Effector memory CD8-positive, alpha-beta T cell (primary cell): ENCODE measurements around the gene CDH24.
A peak's percentile ranks its signal among the peaks of the same experiment; 100 is the strongest.

ENCODE experiments used
- ATAC-seq: fragments of 150-1000 bp; cut with Tn5 transposase; replicated peaks from 2 replicates; pipeline ENCODE4 v1.10.0; 2021; ENCODE audit warnings: mild to moderate bottlenecking, moderate library complexity
- DNase-seq, 3 experiments: peaks; one replicate each; pipeline ENCODE4 v3.0.0; 2021
- H3K27ac Mint-ChIP-seq, 2 donors: one replicate each; pipeline ENCODE4 v1.8.0; 2022; ENCODE audit warnings: mild to moderate bottlenecking in 2 of 2, mixed read lengths in 2 of 2, moderate library complexity in 2 of 2
- H3K27me3 Mint-ChIP-seq, 2 donors: one replicate each; pipeline ENCODE4 v1.8.0; 2022; ENCODE audit warnings: mixed read lengths in 2 of 2
- H3K36me3 Mint-ChIP-seq: one replicate; pipeline ENCODE4 v1.8.0; 2022; ENCODE audit warnings: mild to moderate bottlenecking, moderate library complexity, mixed read lengths; ENCODE audit not compliant: insufficient read depth
- H3K4me1 Mint-ChIP-seq, 2 donors: one replicate each; pipeline ENCODE4 v1.8.0; 2022; ENCODE audit warnings: low read depth in 2 of 2, mixed read lengths in 2 of 2
- H3K4me3 Mint-ChIP-seq, 2 donors: one replicate each; pipeline ENCODE4 v1.8.0; 2022; ENCODE audit warnings: mild to moderate bottlenecking in 2 of 2, mixed read lengths in 2 of 2, moderate library complexity in 2 of 2
- H3K9me3 Mint-ChIP-seq, 2 donors: one replicate each; pipeline ENCODE4 v1.8.0; 2022; ENCODE audit warnings: mixed read lengths in 2 of 2

Gene CDH24

DNA sequence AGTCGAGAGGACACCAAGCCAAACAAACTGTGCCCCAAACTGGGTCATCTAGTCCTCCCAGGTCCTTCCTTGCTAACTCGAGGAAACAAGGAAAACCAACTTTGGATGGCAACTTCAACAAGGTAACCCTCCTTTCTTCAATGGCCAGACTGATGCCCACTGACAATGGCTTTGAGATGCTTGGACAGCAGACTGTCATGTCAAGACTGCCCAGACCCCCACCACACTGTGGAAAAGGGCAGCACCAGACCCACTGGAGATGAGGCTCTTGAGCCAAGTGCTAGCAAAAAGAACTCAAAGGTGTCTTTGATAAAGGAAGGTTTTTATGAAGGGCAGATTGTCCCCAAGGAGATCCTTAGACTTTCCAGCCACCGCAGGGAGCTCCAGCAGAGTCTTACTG, 9.0 kb upstream of the CDH24 start:
- no peak overlapping the region for H3K27ac Mint-ChIP-seq
- no peak for ATAC-seq
- H3K4me1 Mint-ChIP-seq = peaks cover 18 to 21% of the 10 kb centered on the region in 2 donors
- H3K4me3 Mint-ChIP-seq = no peak overlapping the region
- peaks cover 70% of the 10 kb centered on the region for H3K36me3 Mint-ChIP-seq
- H3K27me3 Mint-ChIP-seq = no peaks in the 10 kb centered on the region
- DNase-seq = no peak
- no peaks in the 10 kb centered on the region for H3K9me3 Mint-ChIP-seq

DNA sequence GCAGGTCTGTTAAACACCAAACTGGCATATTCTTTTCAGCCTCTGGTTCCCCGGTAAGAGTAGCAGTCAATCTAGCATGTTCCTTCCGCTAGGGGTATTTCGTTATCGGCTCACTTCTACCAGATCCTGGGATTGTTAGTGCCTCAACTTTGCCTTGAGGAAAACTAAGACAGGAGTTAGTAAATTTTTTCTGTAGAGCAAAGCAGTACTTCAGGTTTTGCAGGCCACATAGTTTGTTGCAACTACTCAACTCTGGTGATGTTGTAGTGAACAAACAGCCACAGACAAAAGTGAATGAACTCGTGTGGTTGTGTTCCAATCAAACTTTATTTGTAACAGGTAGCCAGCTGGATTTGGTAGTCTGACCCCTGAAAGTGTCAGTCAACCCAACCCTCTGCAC, 6.3 kb upstream of the CDH24 start:
- Mint-ChIP-seq H3K27me3 (no peaks in the 10 kb centered on the region), H3K4me1 (peaks cover 3 to 5% of the 10 kb centered on the region in 2 donors), H3K27ac (peak overlapping the region in 1 of 2 donors; percentile 54), H3K9me3 (no peaks in the 10 kb centered on the region), H3K36me3 (peaks cover 92% of the 10 kb centered on the region), H3K4me3 (no peak overlapping the region)
- ATAC-seq (no peak), DNase-seq (no peak)

GRCh38 chr14:23062002-23062401, 4.7 kb upstream of the CDH24 start:
- Mint-ChIP-seq H3K36me3 (peaks cover 93% of the 10 kb centered on the region), H3K27ac (no peak overlapping the region), H3K4me3 (no peak overlapping the region), H3K27me3 (no peaks in the 10 kb centered on the region), H3K9me3 (no peaks in the 10 kb centered on the region), H3K4me1 (peaks cover 8 to 9% of the 10 kb centered on the region in 2 donors)
- ATAC-seq (no peak), DNase-seq (no peak)

DNA sequence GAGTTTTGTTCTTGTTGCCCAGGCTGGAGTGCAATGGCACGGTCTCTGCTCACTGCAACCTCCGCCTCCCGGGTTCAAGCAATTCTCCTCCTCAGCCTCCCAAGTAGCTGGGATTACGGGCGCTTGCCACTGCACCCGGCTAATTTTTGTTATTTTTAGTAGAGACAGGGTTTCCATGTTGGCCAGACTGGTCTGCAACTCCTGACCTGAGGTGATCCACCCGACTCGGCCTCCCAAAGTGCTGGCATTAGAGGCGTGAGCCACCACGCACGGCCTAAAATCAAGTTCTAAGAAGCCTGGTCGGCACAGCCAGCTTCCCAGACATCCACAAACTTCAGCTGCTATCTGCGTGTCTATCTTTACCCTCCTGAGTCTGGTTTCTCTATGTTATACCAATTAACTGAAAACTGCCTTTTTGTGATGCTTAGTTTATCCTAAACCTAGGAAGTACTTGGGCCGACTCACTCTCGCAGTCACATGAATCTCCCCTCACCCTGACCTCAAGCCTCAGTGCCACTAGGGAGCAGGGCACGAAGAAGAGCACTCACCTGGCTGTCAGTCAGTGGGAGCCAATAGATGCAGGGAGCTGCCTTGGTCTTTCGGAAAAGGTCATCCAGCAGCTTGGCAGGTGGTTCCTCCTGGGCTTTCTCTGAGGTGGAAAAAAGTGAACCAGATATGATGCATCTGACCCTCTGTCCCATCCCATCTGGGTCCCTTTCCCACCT, 3.4 kb upstream of the CDH24 start:
- H3K27ac Mint-ChIP-seq = no peak overlapping the region
- peaks cover 81% of the 10 kb centered on the region for H3K36me3 Mint-ChIP-seq
- H3K4me3 Mint-ChIP-seq = no peak overlapping the region
- H3K9me3 Mint-ChIP-seq = no peaks in the 10 kb centered on the region
- ATAC-seq (no peak), DNase-seq (no peak)
- H3K4me1 Mint-ChIP-seq = peaks cover 18% of the 10 kb centered on the region in 2 donors
- no peaks in the 10 kb centered on the region for H3K27me3 Mint-ChIP-seq

GRCh38 chr14:23058654-23059504, 1.6 kb upstream of the CDH24 start:
- Mint-ChIP-seq H3K4me3 (peak overlapping the region; percentile 14 to 40), H3K27ac (peak overlapping the region; percentile 12 to 35), H3K4me1 (peaks cover 17 to 22% of the 10 kb centered on the region in 2 donors), H3K9me3 (no peaks in the 10 kb centered on the region), H3K27me3 (no peaks in the 10 kb centered on the region), H3K36me3 (peaks cover 62% of the 10 kb centered on the region)
- DNase-seq = no peak
- ATAC-seq = no peak

DNA sequence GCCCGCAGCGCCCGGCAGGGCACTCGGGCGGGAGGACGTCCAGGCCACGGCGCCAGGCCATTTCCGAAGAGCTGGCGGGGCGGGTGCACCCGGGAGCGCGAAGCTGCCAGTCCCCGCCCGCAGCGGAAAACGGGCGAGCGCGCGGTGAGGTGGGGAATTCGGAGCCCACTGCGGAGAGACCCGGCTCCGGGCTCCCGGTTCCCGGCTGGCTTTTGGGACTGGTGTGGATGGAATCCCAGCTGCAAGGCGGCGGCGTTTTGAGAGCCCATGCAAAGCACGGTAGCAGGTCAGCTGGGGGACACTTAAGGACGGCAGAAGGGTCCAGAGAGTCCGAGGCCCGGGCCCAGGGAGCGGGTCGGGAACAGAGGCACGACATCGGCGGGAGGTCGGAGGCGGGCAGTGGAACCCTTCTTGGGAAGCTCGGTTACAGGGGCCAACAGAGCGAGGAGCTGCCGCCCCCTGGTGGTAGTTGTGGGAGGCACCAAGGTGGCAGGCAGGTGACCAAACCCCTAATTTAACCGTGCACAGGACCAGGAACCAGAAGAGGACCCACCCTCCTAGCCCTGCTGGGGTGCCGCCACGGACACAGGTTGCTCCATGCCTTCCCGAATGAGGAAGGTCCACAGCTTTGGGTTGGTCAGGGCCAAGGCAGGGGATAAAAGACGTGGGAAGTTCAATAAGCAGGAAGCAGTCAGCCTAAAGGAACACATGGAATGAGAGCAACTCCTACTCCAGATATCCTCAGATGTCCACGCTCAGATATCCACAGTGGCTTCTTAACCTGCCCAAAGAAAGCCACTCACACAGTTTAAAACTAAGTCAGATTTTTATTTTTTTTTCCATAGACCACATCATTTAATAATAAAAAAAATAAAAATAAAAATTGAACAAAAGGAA, 685 bp upstream of the CDH24 start:
- H3K9me3 Mint-ChIP-seq = no peaks in the 10 kb centered on the region
- ATAC-seq (peak; percentile 74), DNase-seq (peak; percentile 83 to 87 (median 83))
- H3K4me1 Mint-ChIP-seq = peaks cover 17 to 22% of the 10 kb centered on the region in 2 donors
- H3K4me3 Mint-ChIP-seq = peak overlapping the region; percentile 84
- H3K36me3 Mint-ChIP-seq = peaks cover 54% of the 10 kb centered on the region
- H3K27me3 Mint-ChIP-seq = no peaks in the 10 kb centered on the region
- peak overlapping the region in 1 of 2 donors; percentile 73 for H3K27ac Mint-ChIP-seq

GRCh38 chr14:23056145-23056955, 970 bp downstream of the CDH24 start:
- peaks cover 17 to 22% of the 10 kb centered on the region in 2 donors for H3K4me1 Mint-ChIP-seq
- H3K9me3 Mint-ChIP-seq = no peaks in the 10 kb centered on the region
- DNase-seq = peak; percentile 61 to 69 (median 64)
- peak overlapping the region; percentile 25 to 58 for H3K27ac Mint-ChIP-seq
- peaks cover 39% of the 10 kb centered on the region for H3K36me3 Mint-ChIP-seq
- peak; percentile 67 for ATAC-seq
- H3K27me3 Mint-ChIP-seq = no peaks in the 10 kb centered on the region
- peak overlapping the region; percentile 84 for H3K4me3 Mint-ChIP-seq

DNA sequence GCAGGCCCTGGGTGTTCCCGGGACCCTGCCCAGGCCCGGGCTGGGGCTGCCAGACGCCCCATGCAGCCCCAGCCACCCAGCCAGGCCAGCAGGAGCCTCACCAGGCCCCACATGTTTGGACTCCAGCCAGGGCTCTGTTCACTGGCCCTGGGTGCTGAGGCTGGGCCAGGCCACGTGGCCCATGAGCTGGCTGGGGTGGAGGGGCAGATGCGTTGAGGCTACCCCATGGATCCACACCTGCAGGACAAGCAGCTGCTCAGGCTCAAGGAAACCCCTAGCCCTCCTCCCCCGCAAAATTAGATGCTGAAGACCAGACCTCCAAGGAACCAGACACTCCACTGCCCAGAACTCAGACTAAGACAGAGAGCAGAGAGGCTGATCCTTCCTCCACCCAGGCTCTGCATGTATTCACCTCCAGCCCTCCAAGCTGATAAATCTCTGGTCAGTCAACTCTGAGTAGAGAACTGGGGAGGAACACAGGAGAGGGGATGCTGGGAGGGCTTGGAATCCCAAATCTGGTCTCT, 1.6 kb downstream of the CDH24 start:
- Mint-ChIP-seq H3K9me3 (no peaks in the 10 kb centered on the region), H3K27ac (peak overlapping the region; percentile 25 to 58), H3K4me3 (peak overlapping the region; percentile 84), H3K4me1 (peaks cover 17 to 22% of the 10 kb centered on the region in 2 donors), H3K27me3 (no peaks in the 10 kb centered on the region), H3K36me3 (peaks cover 32% of the 10 kb centered on the region)
- DNase-seq = no peak
- no peak for ATAC-seq

GRCh38 chr14:23055147-23055550, 2.2 kb downstream of the CDH24 start:
- ATAC-seq (no peak), DNase-seq (no peak)
- peaks cover 27% of the 10 kb centered on the region for H3K36me3 Mint-ChIP-seq
- H3K27ac Mint-ChIP-seq = peak overlapping the region in 1 of 2 donors; percentile 41
- H3K4me3 Mint-ChIP-seq = no peak overlapping the region
- H3K4me1 Mint-ChIP-seq = peaks cover 17 to 22% of the 10 kb centered on the region in 2 donors
- H3K27me3 Mint-ChIP-seq = no peaks in the 10 kb centered on the region
- H3K9me3 Mint-ChIP-seq = no peaks in the 10 kb centered on the region

GRCh38 chr14:23054000-23054811, 3.1 kb downstream of the CDH24 start:
- Mint-ChIP-seq H3K9me3 (no peaks in the 10 kb centered on the region), H3K27ac (no peak overlapping the region), H3K36me3 (peaks cover 17% of the 10 kb centered on the region), H3K4me3 (no peak overlapping the region), H3K27me3 (no peaks in the 10 kb centered on the region), H3K4me1 (peaks cover 17 to 22% of the 10 kb centered on the region in 2 donors)
- DNase-seq (no peak), ATAC-seq (no peak)

GRCh38 chr14:23053426-23053825, 3.9 kb downstream of the CDH24 start:
- Mint-ChIP-seq H3K27me3 (no peaks in the 10 kb centered on the region), H3K9me3 (no peaks in the 10 kb centered on the region), H3K27ac (no peak overlapping the region), H3K4me1 (peaks cover 17 to 22% of the 10 kb centered on the region in 2 donors), H3K36me3 (peaks cover 10% of the 10 kb centered on the region), H3K4me3 (no peak overlapping the region)
- DNase-seq = no peak
- no peak for ATAC-seq

GRCh38 chr14:23052671-23053070, 4.6 kb downstream of the CDH24 start:
- ATAC-seq (no peak), DNase-seq (no peak)
- no peaks in the 10 kb centered on the region for H3K9me3 Mint-ChIP-seq
- H3K27me3 Mint-ChIP-seq = no peaks in the 10 kb centered on the region
- no peak overlapping the region for H3K27ac Mint-ChIP-seq
- H3K36me3 Mint-ChIP-seq = peaks cover 2% of the 10 kb centered on the region
- H3K4me3 Mint-ChIP-seq = no peak overlapping the region
- peaks cover 11 to 19% of the 10 kb centered on the region in 2 donors for H3K4me1 Mint-ChIP-seq
